SW480 (cell line): ENCODE results near the gene GYS1.
A peak's percentile ranks its signal among the peaks of the same experiment; 100 is the strongest.

Source experiments
- DNase-seq: peaks from one replicate; pipeline ENCODE4 v3.0.0-alpha.2; 2016; ENCODE audit warnings: low spot score

The GYS1 gene

DNA sequence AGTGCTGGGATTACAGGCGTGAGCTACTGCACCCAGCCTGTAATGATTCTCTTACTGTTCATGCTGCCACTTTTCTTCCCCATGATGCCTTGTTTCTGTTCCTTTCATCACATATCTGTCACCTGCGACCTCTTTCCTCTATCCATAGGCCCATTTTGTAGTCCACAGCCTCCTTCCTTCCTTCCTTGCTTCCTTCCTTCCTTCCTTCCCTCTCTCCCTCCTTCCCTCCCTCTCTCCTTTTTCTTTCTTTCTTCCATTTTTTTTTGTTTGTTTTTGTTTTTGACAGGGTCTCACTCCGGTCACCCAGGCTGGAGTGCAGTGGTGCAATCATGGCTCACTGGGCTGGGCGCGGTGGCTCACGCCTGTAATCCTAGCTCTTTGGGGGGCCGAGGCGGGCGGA, 4.2 kb downstream of the GYS1 start:
- DNase-seq: no peak

DNA sequence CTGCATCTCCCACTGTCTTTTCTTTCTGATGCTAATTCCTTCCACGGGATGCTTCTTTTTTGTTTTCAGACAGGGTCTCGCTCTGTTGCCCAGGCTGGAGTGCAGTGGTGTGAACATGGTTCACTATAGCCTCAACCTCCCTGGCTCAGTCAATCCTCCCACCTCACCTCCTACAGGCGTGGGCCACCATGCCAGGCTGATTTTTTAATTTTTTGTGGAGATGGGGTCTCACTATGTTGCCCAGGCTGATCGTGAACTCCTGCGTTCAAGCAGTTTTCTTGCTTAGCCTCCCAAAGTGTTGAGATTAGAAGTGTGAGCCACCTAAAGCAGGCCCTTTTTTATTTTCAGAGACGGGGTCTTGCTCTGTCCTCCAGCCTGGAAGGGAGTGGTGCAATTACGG, 4.8 kb downstream of the GYS1 start:
- DNase-seq: no peak

DNA sequence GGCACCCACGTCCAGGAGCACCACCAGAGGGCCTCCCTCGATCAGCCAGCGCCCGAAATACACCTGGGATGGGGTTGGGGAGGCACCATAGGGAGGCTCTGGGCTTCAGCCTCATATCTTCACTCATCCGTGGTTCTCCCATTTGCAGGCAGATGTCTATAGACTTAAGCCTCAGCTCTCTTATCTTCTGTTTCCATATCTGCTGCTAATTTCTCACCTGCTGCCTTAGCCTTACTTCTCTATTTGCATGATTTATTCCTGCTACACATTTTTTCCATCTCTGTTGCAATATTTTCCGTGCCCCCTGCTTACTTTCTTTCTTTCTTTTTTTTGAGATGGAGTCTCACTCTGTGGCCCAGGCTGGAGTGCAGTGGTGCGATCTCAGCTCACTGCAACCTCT, 5.8 kb downstream of the GYS1 start:
- DNase-seq: no peak

DNA sequence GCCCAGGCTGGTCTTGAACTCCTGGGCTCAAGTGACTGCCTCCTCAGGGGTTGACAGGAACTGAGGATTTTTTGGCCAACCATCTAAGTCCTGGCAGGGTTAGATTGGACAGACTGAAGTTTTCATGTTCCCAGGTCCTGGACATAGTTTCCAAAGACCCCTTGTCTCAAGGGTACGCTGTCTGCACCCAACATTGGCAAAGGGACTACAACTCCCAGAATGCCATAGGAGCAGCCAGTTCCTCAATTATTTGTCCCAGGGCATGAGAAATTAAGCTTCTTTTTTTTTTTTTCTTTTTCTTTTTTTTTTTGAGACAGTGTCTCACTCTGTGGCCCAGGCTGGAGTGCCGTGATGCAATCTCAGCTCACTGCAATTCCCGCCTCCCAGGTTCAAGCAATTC, 6.9 kb downstream of the GYS1 start:
- DNase-seq: no peak

DNA sequence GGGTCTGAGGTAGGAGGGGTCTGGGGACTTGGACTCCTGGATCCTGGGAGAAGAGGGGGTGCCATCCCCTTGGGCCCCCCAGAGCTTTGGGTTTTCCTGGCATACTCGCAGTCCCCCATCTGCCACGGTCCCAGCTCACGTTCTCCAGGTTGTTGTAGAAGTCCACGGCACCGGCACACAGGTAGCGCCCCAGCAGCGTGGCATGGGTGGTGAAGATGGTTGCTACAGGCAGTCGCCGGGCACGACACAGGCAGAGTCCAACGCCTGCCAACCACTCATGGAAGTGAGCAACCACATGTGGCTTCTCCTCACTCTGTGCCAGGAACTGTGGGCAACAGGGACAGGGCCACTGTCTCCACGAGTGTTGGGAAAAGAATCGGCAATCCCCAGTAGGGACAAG, 7.4 kb downstream of the GYS1 start:
- no peak for DNase-seq

DNA sequence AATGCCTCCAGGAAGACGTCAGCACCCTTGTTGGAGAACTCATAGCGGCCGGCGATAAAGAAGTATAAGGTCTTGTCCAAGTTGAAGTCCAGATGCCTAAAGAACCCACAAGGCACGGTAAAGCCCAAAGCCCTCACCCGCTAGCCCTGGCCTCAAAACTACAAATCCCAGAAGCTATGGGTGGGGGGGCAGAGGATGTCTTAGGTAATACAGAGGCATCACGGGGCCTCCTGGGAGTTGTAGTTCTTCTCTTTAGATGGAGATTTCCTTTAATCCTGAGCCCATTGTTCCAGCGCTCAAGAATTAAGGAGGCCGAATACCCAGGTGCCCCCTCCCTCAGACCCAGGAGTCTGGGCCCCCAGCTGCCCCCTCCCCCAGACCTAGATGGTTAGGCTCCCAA, 10.8 kb downstream of the GYS1 start:
- DNase-seq: no peak

DNA sequence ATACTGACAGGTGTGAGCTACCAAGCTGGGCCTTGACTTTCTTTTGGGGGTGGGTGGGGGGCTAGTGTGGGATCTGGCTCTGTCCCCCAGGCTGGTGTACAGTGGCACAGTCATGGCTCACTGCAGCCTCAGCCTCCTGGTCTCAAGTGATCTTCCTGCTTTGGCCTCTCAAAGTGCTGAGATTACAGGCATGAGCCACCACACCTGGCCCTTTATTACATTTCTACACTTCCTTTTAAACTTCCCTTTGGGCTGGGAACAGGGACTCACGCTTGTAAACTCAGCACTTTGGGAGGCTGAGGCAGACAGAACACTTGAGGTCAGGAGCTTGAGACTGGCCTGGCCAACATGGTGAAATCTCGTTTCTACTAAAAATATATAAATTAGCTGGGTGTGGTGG, 16.0 kb downstream of the GYS1 start:
- no peak for DNase-seq

DNA sequence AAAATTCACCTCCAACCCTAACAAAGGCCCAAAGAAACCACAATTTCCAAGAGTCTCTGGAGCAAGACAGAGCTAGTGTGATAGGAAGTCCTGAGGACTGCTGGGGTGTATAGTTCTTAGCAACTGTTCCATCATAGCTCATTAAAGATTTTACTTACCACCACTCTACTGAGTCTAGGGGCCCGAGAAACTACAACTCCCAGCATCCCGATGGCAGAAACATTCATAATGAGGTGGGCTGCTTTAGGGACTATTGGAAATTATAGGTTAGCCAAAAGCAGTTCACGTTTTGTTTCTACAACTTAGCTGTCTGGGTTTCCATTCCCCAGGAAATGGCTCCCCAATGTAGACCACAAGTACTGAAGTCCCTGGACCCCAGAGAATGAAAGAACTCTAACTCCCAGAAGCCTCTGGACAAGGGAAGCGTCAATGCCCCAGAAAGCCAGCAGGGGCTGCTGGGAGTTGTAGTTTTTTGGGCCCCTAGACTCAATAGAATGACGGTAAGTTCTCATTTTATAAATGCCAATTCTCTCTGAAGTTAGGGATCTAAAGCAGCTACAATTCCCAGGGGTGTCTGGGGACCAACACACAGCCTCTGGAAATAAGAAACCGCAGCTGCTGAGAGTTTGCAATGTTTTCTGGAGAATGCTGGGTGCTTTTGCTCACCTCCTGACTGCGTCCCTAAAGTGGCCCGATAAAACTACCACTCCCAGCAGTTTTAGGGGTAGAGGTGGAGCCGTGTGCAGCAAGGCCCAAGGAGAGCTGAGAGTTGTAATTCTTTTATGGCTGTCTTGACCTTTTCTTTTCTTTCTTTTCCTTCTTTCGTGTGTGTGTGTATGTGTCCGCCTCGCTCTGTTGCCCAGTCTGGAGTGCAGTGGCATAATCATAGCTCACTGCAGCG, 16.9 kb downstream of the GYS1 start:
- no peak for DNase-seq

DNA sequence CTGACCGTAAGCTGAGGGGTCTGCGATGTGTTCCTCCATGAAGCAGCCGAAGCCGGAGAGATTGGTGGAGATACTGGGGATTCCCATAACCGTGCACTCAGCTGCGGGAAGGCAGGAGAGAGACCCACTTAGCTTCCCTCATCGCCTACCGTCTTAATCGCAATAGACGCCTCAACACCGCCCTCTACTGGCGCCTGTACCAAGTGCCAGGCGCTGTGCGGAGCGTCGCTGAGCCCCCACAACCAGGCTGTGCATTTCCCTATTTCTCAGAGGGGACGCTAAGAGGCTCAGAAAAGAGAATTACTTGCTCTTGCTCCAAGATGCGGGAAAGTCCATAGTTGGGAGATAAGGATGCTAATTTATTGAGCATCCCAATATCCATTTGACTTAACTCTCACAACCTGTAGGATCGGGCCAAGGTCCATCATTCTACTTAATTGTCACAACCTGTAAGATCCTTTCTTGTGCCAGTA, 22.1 kb downstream of the GYS1 start:
- peak; percentile 77 for DNase-seq

DNA sequence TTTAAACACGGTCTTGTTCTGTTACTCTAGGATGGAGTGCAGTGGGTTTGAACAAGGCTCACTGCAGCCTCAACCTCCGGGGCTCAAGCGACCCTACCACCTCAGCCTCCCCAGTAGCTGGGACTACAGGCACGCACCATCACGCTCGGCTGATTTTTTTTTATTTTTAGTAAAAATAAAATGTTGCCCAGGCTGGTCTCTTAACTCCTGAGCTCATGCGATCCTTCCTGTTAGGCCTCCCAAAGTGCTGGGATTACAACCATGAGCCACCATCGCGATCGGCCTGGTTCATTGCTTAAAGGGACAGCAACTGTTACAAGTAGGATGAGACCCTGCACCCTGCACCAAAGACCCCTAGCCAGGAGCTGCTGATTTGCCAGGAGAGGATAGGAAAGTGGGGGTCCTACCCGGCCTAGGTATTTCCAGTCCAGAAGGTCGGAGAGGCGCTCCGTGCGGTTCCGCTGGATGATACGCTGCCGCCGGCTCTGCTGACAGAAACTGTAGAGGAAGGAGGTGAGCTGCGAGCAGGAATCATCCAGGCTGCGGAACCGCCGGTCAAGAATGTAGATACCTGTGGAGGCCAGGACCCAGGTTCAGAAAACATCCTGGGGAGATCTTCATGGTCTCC, 22.9 kb downstream of the GYS1 start:
- no peak for DNase-seq

DNA sequence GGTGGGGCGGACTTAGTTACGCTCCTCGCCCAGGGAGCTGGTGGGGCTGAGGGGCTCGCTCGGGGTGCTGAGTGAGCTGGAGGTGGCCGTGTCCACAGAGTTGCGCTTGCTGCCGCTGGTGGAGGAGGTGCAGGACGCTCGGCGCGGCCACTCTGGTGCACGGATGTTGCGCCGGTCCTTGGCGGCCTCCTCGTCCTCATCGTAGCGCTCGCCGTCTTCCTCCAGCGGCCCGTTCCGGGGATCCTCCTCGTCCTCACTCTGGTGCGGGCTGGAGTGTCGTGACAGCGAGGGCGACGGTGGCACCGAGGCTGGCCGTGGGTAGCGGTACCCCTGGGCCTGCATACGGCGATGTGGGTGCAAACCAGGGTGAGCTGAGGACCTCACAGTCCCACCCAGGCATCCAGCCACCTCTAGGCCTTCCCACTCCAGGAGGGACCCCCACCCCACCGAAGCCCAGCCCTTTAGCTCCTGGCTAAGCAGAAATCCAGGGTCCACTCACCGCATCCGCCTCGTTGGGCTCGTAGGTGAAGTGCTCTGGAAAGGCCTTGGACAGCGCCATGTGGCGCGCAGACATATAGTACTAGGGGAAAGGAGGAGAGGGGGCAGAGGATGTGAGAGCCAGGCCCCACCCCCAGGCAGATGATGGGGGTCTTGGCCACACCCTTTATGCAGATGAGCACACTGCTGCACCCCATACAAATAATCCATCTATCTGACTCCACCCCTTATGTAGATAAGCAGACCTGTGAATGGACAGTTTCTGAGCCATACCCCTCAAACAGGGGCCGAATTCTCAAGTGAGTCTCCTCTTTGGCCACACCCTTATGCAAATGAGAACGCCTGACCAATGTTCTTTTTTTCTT, 23.6 kb downstream of the GYS1 start:
- DNase-seq: peak; percentile 72

DNA sequence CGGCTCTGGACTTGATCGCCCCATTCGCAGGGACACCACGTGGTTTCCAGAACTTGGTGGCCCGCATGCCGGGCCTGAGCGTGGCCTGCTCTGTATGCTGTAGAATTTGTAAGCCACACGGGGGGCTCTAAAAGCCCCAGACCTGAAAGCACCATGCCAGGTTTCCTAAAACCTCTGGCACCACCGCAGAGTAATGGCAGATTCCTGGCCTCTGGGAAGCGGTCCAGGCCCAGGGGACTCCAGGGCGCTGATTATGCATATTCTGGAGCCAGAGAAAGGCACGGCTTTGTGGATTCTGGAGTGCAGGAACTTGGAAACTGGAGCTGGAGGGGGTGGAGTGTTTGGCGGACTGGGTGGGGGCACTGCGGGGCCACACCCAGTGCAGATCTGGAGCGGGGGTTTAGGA, 24.3 kb downstream of the GYS1 start:
- DNase-seq: no peak

DNA sequence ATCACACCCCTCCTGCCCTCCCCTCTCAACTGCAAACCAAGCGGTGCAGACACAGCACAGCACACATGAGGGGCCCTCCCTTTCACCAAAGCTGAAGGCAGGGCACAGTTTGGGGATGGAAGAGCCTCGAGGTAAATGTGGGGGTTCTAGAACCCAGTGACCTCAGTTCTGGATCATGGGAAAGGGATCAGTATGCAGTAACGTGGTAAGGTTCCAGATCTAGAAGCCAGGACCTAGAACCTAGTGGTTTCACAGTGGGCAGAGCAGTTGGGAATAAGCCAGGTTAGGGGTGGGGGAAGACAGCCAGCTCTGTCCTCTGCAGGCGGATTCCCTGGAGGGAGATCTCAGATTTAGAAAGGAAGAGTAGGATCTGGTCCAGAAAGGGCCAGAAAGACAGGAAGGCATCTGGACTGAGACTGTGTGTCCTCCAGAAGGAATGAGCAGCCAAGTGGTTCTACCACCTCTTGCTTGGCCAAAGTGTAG, 24.9 kb downstream of the GYS1 start:
- DNase-seq: no peak

DNA sequence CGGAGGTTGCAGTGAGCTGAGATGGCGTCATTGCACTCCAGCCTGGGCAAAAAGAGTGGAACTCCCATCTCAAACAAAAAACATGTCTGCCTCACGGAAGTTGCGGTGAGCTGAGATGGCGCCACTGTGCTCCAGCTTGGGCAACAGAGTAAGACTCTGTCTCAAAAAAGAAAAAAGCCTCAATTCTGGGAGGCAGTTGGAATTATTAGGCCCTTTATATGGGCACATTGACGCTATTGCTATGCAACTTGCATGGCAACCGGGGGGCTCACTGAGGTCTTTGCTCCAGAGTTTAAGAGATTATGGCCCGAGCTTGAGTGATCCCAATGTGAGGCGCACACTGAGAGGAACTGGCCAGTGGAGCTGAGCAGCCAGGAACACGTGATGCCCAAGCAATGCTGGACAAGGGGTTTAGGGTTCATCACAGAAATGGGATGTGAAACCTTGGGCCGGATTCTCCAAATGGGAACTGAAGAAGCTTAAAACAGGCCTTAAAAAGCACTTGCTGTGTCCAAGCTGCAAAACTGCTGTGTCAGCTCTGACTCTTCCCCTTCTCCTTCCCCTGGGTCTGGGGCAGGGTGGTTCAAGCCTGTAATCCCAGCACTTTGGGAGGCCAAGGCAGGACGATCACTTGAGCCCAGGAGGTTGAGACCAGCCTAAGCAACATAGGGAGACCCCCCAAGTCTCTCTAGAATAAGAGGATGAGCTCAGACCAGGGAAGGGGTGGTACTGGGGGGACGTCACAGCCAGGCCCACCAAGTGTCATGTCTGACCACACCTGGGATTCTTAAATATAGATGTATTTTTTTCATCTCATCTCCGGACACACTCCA, 25.5 kb downstream of the GYS1 start:
- no peak for DNase-seq

DNA sequence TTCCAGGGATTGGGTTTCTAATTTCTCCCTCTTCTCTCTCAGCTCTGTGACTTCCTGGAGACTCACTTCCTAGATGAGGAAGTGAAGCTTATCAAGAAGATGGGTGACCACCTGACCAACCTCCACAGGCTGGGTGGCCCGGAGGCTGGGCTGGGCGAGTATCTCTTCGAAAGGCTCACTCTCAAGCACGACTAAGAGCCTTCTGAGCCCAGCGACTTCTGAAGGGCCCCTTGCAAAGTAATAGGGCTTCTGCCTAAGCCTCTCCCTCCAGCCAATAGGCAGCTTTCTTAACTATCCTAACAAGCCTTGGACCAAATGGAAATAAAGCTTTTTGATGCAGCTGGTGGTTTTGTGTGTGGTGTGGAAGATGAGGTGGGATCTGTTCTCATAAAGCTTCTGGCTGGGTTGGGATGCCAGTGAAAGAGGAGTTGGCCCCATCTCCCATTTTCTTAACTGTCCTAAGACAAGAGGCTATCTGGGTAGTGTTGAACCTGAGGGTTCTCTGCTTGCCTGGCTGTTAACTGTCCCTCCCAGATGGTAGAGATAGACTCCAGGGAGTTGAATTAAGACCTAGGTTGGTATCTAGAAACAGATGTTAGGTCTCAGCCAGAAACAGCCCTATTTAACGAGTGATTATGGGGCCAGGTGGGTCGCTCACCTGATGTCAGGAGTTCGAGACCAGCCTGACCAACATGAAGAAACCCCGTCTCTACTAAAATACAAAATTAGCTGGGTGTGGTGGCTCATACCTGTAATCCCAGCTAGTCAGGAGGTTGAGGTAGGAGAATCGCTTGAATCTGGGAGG, 26.4 kb downstream of the GYS1 start:
- no peak for DNase-seq

DNA sequence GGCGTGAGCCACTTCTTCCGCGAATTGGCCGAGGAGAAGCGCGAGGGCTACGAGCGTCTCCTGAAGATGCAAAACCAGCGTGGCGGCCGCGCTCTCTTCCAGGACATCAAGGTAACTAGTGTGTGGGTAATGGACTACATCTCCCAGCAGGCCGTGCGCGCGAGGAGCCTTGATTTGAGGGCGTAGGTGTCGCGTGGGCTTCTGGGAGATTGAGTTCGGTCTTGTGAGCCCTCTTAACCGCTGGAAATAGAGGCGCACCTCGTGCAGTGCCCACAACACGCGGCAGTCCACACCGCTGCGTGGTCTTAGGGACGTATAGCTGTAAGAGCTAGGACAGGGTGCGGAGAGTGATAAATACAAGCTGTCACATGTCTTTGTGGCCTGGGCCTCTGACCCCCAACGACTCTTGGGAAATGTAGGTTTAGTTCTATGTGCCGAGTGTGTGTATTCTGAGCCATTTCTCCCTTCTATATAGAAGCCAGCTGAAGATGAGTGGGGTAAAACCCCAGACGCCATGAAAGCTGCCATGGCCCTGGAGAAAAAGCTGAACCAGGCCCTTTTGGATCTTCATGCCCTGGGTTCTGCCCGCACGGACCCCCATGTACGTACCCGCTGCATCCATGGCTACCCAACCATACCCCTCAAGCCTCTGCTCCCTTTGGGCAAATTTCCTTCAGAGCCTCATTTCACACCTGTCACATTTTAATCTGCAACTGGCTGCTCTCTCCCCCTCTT, 27.1 kb downstream of the GYS1 start:
- DNase-seq: peak; percentile 90

DNA sequence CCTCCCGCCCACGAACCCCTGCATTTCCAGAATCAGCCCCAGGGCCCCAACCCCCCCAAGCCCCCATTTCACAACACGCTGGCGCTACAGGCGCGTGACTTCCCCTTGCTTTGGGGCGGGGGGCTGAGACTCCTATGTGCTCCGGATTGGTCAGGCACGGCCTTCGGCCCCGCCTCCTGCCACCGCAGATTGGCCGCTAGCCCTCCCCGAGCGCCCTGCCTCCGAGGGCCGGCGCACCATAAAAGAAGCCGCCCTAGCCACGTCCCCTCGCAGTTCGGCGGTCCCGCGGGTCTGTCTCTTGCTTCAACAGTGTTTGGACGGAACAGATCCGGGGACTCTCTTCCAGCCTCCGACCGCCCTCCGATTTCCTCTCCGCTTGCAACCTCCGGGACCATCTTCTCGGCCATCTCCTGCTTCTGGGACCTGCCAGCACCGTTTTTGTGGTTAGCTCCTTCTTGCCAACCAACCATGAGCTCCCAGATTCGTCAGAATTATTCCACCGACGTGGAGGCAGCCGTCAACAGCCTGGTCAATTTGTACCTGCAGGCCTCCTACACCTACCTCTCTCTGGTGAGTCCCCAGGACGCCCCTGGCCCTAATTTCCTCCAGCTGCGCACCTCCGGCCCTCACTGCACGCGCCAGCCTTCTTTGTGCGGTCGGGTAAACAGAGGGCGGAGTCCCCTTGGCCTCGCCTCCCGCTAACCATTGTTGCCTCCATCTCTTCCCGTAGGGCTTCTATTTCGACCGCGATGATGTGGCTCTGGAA, 27.9 kb downstream of the GYS1 start, which contains the start of gene FTL:
Gene FTL, plus strand, starts transcription at position 270 of the 766 bp plus-strand sequence. Its CDS starts 199 bp downstream, at position 469.
- DNase-seq: peak; percentile 96

DNA sequence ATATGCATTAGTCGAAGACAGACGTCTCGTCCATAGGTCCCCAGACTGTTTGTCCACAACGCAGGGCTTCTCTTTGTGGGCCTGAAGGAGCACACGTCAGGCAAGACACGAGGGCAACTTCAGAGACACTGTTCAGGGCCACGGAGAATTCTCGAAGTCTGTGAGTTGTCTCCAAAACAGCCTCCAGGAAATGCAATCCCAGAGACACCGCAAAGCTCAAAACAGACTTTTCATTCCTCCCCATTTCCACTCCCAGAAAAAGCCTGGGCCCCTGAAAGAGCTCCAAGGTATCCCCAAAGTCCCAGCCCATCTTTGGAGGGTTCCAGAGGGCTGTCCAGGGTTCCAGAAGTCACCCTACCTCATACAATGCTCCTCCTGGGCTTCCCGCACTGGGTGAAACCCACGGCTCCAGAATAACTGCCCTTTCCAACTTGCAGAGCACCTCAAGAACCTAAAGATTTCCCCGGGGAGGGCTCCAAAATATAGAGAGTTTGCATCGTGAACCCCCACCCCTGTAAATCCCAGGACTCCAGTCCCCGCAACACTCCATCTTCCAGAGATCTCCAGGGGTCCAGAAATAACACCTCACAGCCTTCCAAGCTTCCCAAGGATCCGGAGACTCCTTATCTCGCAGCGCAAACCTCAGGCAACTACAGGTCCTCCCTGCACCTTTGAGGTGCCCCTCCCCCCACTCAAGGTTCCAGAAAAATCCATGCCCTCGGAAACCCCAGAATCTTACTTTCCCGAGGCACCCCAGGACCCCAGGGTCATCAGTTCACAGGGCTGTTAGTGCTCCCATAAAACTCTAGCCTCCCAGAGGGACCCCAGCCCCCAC, 28.7 kb downstream of the GYS1 start:
- peak; percentile 46 for DNase-seq
